GM23338 (cell line): ENCODE results near the gene FILIP1L.

Source experiments
- CREB1 ChIP-seq: fragments of 250-450 bp; sonication (Bioruptor Pico); IDR thresholded peaks from 2 replicates; pipeline ENCODE4 v1.5.0; 2020; ENCODE audit warnings: low read depth, mild to moderate bottlenecking, moderate library complexity
- CTCF ChIP-seq, 2 experiments: fragments of 200-600 bp in 1 of 2; sonication (generic) in 1 of 2; conservative IDR thresholded peaks; 2 replicates each; pipeline versions ENCODE4 v1.5.1 to v1.6.1; 2016 to 2017; ENCODE audit warnings: antibody characterized with exemption in 2 of 2, low read depth in 2 of 2, mild to moderate bottlenecking in 2 of 2, moderate library complexity in 1 of 2
- EZH2 ChIP-seq: fragments of 200-600 bp; sonication (generic); IDR thresholded peaks from one replicate; pipeline ENCODE4 v1.8.0; 2017; ENCODE audit warnings: antibody characterized with exemption, mild to moderate bottlenecking, low read depth; ENCODE audit not compliant: unreplicated experiment
- EZH2phosphoT487 ChIP-seq: fragments of 200-600 bp; sonication (generic); IDR thresholded peaks from one replicate; pipeline ENCODE4 v1.8.1; 2018; ENCODE audit warnings: antibody characterized with exemption; ENCODE audit not compliant: unreplicated experiment
- REST ChIP-seq: IDR thresholded peaks from one replicate; pipeline ENCODE4 v1.6.1; 2018; ENCODE audit warnings: antibody characterized with exemption; ENCODE audit not compliant: unreplicated experiment

- TF ChIP-seq CTCF (conservative IDR thresholded peaks at IDR 0.05; ENCODE audit: low read depth in 2 of 2) (no peak), REST (no peak), CREB1 (CRISPR knock-in tag) (no peak), EZH2 (no peak), EZH2phosphoT487 (no peak)
Measured at GRCh38 chr3:99966662-99967416, 147.5 kb downstream of the FILIP1L start.
